Esophagus muscularis mucosa (tissue), 4 donors: ENCODE results near the gene IGSF23.

ENCODE experiments used
- EP300 ChIP-seq: sonication (generic); formaldehyde crosslinking; IDR thresholded peaks from one replicate; pipeline ENCODE4 v1.6.1; 2017; ENCODE audit warnings: antibody characterized with exemption
- POLR2A ChIP-seq: fragments of 450-650 bp; IDR thresholded peaks from one replicate; pipeline ENCODE4 v1.6.1; 2017; ENCODE audit warnings: antibody characterized with exemption, moderate library complexity, mild to moderate bottlenecking, low read depth
- POLR2AphosphoS5 ChIP-seq, 2 donors: sonication (generic); formaldehyde crosslinking; IDR thresholded peaks; one replicate each; pipeline ENCODE4 v1.6.1; 2017; ENCODE audit warnings: antibody characterized with exemption in 2 of 2
- TF ChIP-seq, protein P1 (sequence below), 3 experiments: fragments of 200-600 bp in 2 of 3; fragments of 450-650 bp in 1 of 3; sonication (generic) in 2 of 3; IDR thresholded peaks; one replicate each; pipeline ENCODE4 v1.5.1; 2017 to 2019; ENCODE audit warnings: antibody characterized with exemption in 3 of 3, mild to moderate bottlenecking in 2 of 3, moderate library complexity in 1 of 3

DNA sequence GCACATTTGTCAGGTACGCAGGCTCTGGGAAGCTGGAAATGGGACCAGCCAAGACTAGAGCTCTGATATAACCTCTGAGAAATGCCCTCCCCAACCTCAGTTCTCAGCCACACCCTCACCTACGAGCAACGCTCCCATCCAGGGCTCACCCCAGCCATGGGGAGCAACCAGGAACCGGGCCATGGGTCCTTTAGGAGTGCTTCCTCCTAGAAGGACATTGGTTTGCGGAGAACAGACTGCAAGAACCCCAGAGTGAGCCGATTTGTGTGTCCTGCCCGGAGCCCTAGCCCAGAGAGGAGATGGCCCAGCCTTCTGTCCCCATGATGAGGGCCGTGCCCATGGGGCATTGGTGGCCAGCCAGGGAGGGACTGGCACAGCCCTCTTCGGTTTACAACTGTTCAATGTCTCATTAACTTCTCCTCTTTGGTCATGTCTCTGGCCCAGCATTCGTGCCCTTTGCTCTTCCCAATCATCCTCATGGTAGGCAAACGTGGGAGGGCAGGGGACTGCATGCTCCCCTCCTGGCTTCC is 32.9 kb upstream of the IGSF23 start:
- TF ChIP-seq POLR2AphosphoS5 (IDR thresholded peaks at IDR 0.05) = no peak
- TF ChIP-seq POLR2A = no peak
- TF ChIP-seq, protein P1, sequence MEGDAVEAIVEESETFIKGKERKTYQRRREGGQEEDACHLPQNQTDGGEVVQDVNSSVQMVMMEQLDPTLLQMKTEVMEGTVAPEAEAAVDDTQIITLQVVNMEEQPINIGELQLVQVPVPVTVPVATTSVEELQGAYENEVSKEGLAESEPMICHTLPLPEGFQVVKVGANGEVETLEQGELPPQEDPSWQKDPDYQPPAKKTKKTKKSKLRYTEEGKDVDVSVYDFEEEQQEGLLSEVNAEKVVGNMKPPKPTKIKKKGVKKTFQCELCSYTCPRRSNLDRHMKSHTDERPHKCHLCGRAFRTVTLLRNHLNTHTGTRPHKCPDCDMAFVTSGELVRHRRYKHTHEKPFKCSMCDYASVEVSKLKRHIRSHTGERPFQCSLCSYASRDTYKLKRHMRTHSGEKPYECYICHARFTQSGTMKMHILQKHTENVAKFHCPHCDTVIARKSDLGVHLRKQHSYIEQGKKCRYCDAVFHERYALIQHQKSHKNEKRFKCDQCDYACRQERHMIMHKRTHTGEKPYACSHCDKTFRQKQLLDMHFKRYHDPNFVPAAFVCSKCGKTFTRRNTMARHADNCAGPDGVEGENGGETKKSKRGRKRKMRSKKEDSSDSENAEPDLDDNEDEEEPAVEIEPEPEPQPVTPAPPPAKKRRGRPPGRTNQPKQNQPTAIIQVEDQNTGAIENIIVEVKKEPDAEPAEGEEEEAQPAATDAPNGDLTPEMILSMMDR (IDR thresholded peaks at IDR 0.05) = no peak
- TF ChIP-seq EP300 = no peak
